HUES6 (cell line): ENCODE measurements around the gene TMEM120B.
"Not testable (repeated sequence)": the region's sequence is repeated elsewhere in the genome, so short reads cannot be mapped to it uniquely, and the experiment has no call there.

Source experiments
- H3K27ac ChIP-seq: 2 replicates; pipeline ENCODE4 v1.7.0; 2013; ENCODE audit warnings: low read depth, mild to moderate bottlenecking, low read length, inconsistent platforms
- H3K27me3 ChIP-seq: 2 replicates; pipeline ENCODE4 v1.6.1; 2013; ENCODE audit warnings: low read length; ENCODE audit not compliant: control insufficient read depth, insufficient read depth
- H3K36me3 ChIP-seq: 2 replicates; pipeline ENCODE4 v1.6.1; 2013; ENCODE audit warnings: low read length; ENCODE audit not compliant: control insufficient read depth, insufficient read depth
- H3K4me1 ChIP-seq: 2 replicates; pipeline ENCODE4 v1.6.1; 2013; ENCODE audit warnings: low read length; ENCODE audit not compliant: control insufficient read depth, insufficient read depth
- H3K4me3 ChIP-seq: 2 replicates; pipeline ENCODE4 v1.5.1; 2013; ENCODE audit warnings: low read depth, low read length
- H3K9ac ChIP-seq: one replicate; pipeline ENCODE4 v1.6.1; 2013; ENCODE audit warnings: mild to moderate bottlenecking, low read length
- H3K9me3 ChIP-seq: 2 replicates; pipeline ENCODE4 v1.6.1; 2013; ENCODE audit warnings: low read depth, low read length; ENCODE audit not compliant: control insufficient read depth, insufficient read depth

Gene TMEM120B

DNA sequence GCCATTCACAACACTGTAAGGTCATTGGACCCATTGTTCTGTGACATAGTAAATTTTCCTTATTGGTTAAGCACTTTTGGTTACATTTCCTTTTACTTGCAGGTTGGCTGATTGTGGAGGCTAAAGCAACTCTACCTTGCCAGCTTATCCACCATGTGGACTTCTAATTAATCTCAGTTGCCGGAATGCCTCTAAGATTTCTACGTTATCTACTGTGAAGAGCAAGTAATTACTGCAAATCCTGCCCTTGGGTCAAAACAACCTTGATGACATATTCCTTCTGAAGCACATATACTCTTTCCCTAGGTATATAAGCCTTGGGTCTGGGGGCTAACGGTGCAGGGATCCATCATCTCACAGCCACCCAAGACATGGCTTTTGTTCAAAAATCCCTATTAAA lies 23.6 kb upstream of the TMEM120B start:
- H3K4me1 ChIP-seq: peaks cover 2% of the 10 kb centered on the region; the same call in 1 of the 2 replicates
- H3K27me3 ChIP-seq: no peaks in the 10 kb centered on the region
- no peak overlapping the region for H3K9ac ChIP-seq
- H3K4me3 ChIP-seq: no peak overlapping the region
- H3K9me3 ChIP-seq: no peaks in the 10 kb centered on the region
- H3K27ac ChIP-seq: no peak overlapping the region
- H3K36me3 ChIP-seq: no peaks in the 10 kb centered on the region

- peaks cover 2% of the 10 kb centered on the region; the same call in 1 of the 2 replicates for H3K4me1 ChIP-seq
- H3K36me3 ChIP-seq: no peaks in the 10 kb centered on the region
- H3K9ac ChIP-seq: no peak overlapping the region
- H3K9me3 ChIP-seq: no peaks in the 10 kb centered on the region
- no peak overlapping the region for H3K4me3 ChIP-seq
- H3K27me3 ChIP-seq: no peaks in the 10 kb centered on the region
- H3K27ac ChIP-seq: no peak overlapping the region
These were observed 23.1 kb upstream of the TMEM120B start for GRCh38 chr12:121689430-121689829.

DNA sequence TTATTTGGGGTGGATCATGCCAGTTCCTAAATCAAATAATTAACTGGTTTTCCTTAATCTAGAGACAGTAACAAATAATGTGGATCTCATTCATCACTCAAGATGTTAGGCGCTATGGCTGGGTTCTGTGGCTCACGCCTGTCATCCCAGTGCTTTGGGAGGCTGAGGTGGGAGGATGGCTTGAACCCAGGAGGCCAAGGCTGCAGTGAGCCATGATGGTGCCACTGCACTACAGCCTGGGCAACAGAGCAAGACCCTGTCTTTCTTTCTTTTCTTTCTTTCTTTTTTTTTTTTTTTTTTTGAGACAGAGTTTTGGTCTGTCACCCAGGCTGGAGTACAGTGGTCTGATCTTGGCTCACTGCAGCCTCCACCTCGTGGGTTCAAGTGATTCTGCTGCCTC lies 19.8 kb upstream of the TMEM120B start:
- H3K27ac ChIP-seq, H3K9ac ChIP-seq, H3K36me3 ChIP-seq, H3K4me3 ChIP-seq, H3K27me3 ChIP-seq, H3K4me1 ChIP-seq, H3K9me3 ChIP-seq: not testable (repeated sequence)

DNA sequence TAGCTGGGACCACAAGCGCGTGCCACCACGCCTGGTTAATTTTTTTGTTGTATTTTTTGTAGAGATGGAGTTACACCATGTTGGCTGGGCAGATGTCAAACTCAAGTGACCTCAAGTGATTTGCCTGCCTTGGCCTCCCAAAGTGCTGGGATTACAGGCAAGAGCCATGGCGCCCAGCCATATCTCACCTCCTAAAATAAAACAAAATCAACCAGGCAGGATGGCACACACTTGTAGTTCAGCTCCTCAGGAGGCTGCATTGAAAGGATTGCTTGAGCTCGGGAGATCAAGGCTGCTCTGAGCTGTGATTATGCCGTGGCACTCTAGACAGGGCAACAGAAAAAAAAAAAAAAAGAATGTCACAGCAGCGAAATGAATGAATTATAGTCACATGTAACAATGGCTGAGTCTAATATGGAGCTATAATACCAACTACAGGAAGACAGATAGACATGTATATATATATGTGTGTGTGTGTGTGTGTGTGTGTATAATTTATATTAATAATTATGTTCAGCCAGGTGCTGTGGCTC lies 19.3 kb upstream of the TMEM120B start:
- H3K9ac ChIP-seq: no peak overlapping the region
- peaks cover 2% of the 10 kb centered on the region; the same call in 1 of the 2 replicates for H3K4me1 ChIP-seq
- no peak overlapping the region for H3K27ac ChIP-seq
- H3K9me3 ChIP-seq: no peaks in the 10 kb centered on the region
- H3K4me3 ChIP-seq: no peak overlapping the region
- H3K36me3 ChIP-seq: no peaks in the 10 kb centered on the region
- H3K27me3 ChIP-seq: no peaks in the 10 kb centered on the region

DNA sequence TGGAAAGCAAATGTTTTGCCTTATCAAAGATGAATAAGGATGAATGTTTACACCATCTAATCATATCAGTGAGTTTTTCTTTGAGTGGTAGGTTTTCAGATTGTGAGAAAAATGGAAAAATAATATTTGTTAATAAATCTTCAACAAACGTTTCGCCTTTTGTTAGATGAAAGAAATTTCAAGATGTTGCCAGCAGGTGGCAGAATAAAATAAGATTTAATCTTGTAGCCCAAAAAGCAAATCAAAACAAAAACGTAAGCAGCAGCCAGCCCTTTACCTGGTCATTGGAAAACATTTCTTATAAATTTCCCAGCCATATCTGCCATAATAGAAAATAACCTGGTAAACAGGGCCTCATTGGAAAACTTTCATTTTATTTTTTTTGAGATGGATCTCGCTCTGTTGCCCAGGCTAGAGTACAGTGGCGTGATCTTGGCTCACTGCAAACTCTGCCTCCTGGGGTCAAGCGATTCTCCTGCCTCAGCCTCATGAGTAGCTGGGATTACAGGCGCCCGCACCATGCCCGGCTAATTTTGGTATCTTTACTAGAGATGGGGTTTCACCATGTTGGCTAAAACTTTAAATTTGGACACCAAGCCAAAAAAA lies 15.4 kb upstream of the TMEM120B start:
- H3K9ac ChIP-seq: no peak overlapping the region
- H3K9me3 ChIP-seq: no peaks in the 10 kb centered on the region
- H3K4me1 ChIP-seq: no peaks in the 10 kb centered on the region
- no peak overlapping the region for H3K27ac ChIP-seq
- H3K4me3 ChIP-seq: no peak overlapping the region
- no peaks in the 10 kb centered on the region for H3K27me3 ChIP-seq
- H3K36me3 ChIP-seq: no peaks in the 10 kb centered on the region

DNA sequence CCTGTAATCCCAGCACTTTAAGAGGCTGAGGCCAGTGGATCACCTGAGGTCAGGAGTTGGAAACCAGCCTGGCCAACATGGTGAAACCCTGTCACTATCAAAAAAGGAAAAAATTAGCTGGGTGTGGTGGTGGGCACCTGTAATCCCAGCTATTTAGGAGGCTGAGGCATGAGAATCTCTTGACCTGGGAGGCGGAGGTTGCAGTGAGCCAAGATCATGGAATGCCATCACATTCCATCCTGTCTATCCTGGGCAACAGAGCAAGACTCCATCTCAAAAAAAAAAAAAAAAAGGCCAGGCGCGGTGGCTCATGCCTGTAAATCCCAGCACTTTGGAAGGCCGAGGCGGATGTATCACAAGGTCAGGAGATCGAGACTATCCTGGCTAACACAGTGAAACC lies 14.7 kb upstream of the TMEM120B start:
- H3K27ac ChIP-seq, H3K9me3 ChIP-seq, H3K27me3 ChIP-seq, H3K9ac ChIP-seq, H3K36me3 ChIP-seq, H3K4me3 ChIP-seq, H3K4me1 ChIP-seq: not testable (repeated sequence)

DNA sequence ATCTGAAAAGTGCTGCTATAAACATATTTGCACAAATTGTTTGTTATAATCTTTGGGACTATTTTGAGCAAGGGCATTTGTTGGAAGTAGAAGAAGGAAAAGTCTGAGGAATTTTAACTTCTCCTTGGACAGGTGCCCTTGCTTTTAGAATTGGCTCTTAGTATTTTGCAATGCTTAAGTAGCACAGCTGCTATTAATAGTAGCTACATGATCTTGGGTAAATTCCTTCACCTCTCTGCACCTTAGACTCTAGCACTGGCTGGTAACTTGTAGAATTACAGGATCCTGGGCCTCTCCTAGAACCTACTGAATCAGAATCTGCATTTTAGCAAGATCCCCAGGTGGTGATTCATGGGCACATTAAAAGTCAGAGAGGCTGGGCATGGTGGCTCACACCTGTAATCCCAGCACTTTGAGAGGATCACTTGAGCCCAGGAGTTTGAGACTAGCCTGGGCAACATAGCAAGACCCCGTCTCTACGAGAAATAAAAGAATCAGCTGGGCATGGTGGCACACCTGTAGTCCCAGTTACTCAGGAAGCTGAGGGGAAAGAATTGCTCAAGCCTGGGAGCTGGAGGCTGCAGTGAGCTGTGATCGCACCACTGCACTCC lies 10.8 kb upstream of the TMEM120B start:
- Histone ChIP-seq H3K4me3 (no peak overlapping the region), H3K27ac (no peak overlapping the region), H3K9ac (no peak overlapping the region), H3K27me3 (no peaks in the 10 kb centered on the region), H3K36me3 (no peaks in the 10 kb centered on the region), H3K4me1 (no peaks in the 10 kb centered on the region), H3K9me3 (no peaks in the 10 kb centered on the region)

GRCh38 chr12:121702944-121703343 lies 9.6 kb upstream of the TMEM120B start:
- Histone ChIP-seq H3K36me3 (no peaks in the 10 kb centered on the region), H3K27me3 (no peaks in the 10 kb centered on the region)

DNA sequence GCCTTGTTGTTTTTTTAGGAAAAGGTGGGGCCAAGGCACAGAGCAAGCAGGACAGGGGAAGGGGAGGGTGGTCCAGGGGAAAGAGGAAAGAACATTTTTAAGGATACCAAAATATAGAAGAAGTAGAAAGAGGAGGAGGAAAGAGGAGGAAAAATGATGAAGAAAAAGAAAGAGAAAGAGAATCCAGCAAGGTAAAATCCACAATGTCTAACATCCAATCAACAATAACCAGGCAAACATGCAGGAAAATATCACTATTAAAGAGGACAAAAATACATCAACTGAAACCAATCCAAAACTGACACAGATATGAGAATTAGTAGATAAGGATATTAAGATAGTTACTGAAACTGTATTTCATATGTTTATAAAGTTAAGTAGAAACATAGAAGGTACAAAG lies 7.0 kb upstream of the TMEM120B start:
- no peak overlapping the region for H3K27ac ChIP-seq
- no peaks in the 10 kb centered on the region for H3K27me3 ChIP-seq
- no peaks in the 10 kb centered on the region for H3K9me3 ChIP-seq
- no peaks in the 10 kb centered on the region for H3K4me1 ChIP-seq
- H3K9ac ChIP-seq: no peak overlapping the region
- H3K4me3 ChIP-seq: no peak overlapping the region
- no peaks in the 10 kb centered on the region for H3K36me3 ChIP-seq

More at GRCh38 chr12:121702944-121703343, 9.6 kb upstream of the TMEM120B start:
- Histone ChIP-seq H3K9ac (no peak overlapping the region), H3K4me3 (no peak overlapping the region), H3K27ac (no peak overlapping the region), H3K9me3 (no peaks in the 10 kb centered on the region), H3K4me1 (no peaks in the 10 kb centered on the region)

DNA sequence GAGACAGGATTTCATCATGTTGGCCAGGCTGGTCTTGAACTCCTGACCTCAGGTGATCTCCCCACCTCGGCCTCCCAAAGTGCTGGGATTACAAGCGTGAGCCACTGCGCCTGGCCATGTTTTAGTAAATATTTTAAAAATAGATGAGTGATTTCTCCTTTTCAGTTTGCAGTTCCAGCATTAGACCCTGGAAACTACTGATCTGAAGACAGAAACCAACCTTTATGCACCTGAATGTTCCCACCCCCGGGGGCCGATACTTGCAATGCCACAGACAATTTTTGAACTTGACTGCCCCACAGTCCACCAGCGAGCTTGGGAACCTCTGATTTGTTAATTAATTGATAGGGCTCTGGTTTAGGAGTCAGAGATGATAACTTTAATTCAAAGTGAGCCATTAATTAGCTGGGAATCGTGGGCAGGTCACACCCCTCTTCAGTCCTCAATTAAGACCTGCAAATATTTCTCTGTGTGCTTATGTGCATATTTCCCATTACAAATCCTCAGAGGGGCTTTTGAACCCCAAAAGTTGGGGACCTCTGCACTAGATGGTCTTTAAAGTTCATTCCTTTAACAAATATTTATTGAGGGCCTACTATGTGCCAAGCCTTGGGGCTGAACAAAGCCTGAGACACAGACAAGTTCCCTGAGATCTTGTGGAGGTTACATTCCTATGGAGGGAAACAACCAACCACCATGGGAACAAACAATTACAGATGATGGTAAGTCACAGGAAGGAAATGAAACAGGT lies 4.1 kb upstream of the TMEM120B start:
- no peaks in the 10 kb centered on the region for H3K4me1 ChIP-seq
- no peak overlapping the region for H3K4me3 ChIP-seq
- H3K27ac ChIP-seq: no peak overlapping the region
- no peaks in the 10 kb centered on the region for H3K27me3 ChIP-seq
- H3K9ac ChIP-seq: no peak overlapping the region
- no peaks in the 10 kb centered on the region for H3K9me3 ChIP-seq
- no peaks in the 10 kb centered on the region for H3K36me3 ChIP-seq

- H3K4me1 ChIP-seq, H3K36me3 ChIP-seq, H3K4me3 ChIP-seq, H3K9ac ChIP-seq, H3K27ac ChIP-seq, H3K9me3 ChIP-seq, H3K27me3 ChIP-seq: not testable (repeated sequence)
These were observed 3.5 kb upstream of the TMEM120B start for GRCh38 chr12:121709064-121709424.
